T-helper 2 cell (primary cell): Measurements from ENCODE around the gene BACH1.
"Not testable (repeated sequence)": the region's sequence is repeated elsewhere in the genome, so short reads cannot be mapped to it uniquely, and the experiment has no call there.

ENCODE experiments used
- DNase-seq, 5 experiments: peaks; one replicate each; pipeline versions ENCODE4 v3.0.0 to v3.0.0-alpha.2; 2012 to 2022

BACH1 gene

DNA sequence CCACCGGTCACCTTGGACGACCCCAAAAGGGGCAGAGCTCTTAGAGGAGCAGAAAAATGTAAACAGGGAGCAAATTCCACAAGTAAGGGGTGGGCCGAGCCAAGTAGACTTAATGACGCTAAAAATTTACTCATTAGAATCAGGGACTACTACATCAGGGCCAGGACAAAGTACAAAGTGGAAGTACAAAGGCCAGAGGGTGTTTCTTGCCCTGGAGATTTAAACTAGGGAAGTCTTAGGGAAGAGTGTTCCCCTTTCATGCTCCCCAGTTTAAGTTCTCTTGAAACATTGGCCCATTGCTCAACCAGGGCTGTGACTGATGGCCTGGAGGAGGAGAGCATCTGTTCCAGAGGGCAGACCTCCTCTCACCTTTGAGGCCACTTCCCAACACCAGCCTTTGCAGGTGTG, 48.6 kb downstream of the BACH1 start:
- DNase-seq, result no peak

GRCh38 chr21:29349702-29350101, 51.0 kb downstream of the BACH1 start:
- no peak for DNase-seq

DNA sequence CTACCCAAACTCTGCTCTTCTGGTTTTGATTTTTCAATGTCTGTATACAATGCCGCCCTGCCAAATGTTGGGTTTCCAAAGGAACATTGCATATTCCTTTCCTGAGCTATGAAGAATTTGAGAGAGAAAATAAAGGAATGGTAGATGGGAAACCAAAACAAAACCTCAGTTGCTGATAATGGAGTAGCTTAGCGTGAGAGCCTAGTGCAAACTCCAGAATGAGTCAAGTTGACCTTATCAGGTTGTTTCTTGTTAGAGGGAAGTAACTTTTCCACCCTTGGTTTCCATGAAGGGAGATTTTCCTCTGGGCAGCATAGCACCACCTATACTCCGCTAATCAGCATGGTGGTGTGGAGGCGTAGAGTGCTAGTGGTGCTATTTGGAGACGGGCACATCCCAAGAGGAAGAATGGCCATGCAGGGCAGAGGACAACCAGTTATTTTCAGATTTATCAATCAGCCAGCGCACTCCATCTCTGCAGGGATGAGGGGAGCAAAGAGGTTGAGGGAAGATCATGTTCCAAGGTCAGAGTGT, 51.6 kb downstream of the BACH1 start:
- DNase-seq, result no peak

GRCh38 chr21:29351691-29352090, 53.0 kb downstream of the BACH1 start:
- DNase-seq, result no peak

- not testable (repeated sequence) for DNase-seq
These were observed 56.5 kb downstream of the BACH1 start for GRCh38 chr21:29355043-29355710.

DNA sequence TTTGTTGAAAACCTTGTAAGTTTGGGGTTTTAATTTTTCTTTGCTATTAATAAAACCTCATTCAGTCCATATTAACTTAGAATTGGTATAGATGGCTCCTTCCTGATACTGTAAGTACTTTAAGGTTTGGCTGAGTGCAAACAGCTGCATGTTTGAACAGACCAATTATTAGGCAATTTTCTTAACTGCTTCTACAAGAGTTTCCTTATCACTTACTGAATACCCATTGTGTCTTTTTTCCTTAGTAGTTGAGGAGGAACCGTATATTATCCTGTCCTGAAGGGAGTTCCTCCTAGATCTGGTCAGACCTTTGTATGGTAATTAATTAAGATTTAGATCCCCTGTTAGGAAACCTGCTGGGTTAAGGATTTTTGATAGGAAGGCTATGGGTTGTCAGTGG, 57.6 kb downstream of the BACH1 start:
- DNase-seq, result not testable (repeated sequence)

DNA sequence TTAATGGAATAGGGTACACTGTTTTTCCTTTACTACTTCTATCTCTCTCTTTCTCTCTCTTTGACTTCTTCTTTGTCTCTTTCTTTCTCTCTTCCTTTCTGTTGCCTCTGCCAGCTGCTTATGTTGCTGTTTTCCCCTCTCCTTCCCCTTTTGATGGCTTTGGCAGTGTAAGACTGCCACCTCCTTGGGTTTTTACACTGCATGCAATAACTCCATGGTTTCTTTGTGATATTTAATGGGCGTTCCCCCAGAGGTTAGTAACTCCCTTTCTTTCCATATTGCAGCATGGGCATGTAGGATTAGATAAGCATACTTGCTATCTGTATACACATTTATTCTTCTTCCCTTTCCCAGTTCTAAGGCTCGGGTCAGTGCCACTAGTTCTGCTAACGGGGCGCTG, 58.1 kb downstream of the BACH1 start:
- not testable (repeated sequence) for DNase-seq

- DNase-seq, result no peak
These were observed 61.0 kb downstream of the BACH1 start for GRCh38 chr21:29359718-29360117.

DNA sequence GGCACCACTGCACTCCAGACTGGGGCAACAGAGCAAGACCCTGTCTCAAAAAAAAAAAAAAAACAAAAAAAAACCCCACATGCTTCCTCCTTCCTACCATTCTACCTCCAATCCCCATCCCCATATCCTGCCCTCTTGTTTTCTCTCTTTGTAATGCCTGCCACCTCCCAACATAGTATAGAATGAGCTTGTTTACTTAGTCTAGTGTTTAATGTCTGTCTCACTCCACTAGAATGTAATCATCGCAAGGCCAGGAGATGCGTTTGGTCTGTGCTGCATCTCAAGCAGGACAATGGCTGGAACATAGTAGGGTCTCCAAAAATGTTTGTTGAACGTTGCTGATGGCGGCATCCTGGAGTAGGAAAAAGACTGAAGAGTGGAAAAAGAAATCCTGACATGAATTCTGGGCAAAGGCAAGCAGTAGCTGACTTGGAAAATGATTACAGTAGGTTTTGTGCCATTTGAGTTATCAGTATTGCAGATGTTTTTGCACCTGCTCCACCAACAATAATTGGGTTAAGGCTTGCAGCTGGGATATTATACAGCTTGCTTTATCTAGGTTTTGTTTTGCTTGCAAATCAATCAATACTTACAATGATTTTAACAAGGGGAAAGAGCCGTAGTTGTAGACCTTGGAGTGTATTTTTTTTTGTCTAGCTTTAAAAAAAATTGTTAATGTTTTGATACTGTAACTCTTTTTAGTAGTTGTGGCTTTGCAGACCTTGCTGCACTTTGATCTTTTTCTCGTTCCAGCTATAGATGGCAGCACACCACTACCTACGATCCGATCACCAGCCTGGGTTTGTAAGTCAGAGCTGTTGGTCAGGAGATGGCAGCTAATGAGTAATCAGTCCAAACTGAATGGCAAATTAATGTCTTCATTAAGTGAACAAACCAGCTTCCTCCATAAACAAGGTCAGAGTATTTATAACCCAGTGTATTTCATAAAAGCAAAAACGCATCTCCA, 62.4 kb downstream of the BACH1 start:
- peak in 1 of 5 experiments; percentile 24 for DNase-seq

DNA sequence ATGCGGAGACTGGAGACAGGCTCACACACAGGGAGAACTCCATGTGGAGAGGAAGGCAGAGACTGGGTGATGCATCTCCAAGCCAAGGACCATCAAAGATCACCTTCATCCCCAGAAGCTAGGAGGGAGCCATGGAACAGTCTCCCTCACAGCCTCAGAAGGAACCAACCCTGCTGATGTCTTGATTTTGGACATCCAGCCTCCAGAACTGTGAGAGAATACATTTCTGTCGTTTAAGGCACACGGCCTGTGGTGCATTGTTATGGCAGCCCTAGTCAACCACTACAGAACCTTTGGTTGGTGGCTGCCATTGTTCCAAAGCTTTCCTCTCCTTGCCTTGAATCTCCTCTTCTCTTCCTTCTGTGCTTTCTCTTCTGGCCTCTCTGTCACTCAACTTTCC, 64.0 kb downstream of the BACH1 start:
- no peak for DNase-seq

DNA sequence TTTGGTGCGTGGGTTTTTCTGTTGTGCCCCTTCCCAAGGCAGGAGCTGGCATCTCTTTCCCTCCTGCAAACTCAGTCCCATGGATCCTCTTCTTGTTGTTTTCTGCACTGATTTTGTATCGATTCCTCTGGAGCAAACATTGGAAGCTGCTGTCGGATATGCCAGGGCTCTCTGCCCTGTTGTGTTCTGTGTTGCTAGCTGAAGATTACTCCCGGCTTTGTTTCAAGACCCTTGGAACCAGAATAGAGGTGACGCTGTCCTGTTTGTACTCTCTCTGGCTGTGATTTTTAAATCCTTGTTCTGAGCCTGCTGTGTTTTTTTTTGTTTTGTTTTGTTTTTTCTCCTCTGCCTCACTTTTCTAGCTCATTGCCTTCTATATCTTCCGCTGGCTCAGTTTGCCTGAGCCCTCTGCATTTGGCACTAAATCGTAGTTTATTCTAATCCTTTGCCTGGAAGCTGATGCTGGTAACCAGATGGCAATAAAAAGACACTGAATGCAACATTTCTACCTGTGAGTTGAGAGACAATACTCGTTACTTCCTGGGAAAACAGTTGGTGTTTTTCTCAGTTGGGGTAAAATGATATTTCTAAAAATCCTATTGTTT, 67.0 kb downstream of the BACH1 start:
- DNase-seq, result no peak

GRCh38 chr21:29366532-29366931, 67.8 kb downstream of the BACH1 start:
- DNase-seq, result no peak

- no peak for DNase-seq
These were observed 68.6 kb downstream of the BACH1 start for GRCh38 chr21:29367335-29367734.

- DNase-seq, result no peak
These were observed 70.2 kb downstream of the BACH1 start for GRCh38 chr21:29368906-29369305.

DNA sequence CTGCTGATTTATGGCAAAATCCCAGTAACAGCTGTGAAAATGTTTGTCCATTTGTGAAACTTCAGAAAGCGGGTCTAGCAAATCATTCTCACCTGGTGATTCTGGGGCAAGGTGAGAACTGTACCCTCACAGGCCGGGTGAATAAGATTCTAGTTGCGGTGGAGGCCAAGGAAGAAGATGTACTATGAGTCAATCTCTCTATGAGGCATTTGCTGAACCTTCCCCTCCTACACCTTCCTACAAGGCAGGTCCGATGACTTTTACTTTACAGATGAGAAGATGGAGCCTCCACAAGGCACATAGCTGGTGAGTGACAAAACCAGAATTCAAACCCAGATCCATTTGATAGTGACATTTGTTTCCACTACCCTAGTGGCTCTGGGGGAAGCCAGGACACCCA, 72.7 kb downstream of the BACH1 start:
- DNase-seq, result no peak

DNA sequence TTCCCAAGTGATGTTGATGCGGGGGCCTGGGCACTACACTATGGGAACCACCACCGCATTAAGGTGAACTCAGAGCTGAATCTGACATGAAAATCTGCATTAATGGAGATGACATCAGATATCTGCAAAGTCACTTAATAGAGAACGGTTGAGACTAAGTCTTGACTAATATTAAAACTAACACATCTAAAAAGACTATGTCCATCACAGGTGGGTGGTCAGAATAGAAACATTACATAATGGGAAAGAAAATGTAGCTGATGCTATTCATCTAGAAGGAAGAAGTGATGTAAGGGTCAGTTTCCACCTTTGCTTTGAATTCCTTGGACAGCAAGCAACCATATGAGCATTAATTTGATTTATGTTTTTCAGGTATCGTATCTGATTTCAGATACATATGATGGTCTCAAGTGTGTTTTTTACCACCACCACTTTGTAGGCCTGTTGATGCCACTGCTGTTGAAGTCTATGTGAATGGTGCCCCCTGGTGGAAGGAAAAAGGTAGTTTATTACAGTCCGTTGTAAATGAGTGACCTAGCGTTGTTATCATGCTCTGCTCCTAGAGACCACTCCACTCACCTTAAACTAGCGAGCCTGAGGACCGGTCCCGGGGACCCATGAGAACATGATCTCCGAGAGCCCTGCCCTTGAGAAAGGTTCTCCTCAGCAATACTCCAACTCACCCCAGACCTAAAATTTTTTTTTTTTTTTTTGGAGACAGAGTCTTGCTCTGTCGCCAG, 73.5 kb downstream of the BACH1 start:
- peak in 3 of 5 experiments; percentile 20 to 76 (median 43) for DNase-seq

DNA sequence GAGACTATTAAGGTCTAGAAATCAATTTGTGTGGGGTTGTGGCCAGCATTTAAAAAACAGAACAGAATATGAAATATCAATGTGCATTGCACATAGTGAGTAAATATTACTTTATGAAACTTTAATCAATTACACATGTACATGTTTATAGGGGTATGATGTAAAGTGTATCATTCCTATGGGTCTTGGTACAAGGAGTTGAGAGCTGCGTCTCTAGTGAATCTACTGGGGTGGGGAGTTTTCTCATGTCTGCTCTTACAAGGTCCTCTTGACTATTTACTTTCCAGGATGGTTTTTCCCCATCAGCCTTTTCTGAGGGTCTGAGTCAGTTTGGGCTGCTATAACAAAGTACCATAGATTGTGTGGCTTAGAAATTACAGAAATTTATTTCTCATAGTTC, 75.8 kb downstream of the BACH1 start:
- no peak for DNase-seq

- DNase-seq, result peak in 4 of 5 experiments; percentile 5 to 69 (median 26)
These were observed 77.8 kb downstream of the BACH1 start for GRCh38 chr21:29376556-29376955.

GRCh38 chr21:29377266-29377665, 78.5 kb downstream of the BACH1 start:
- no peak for DNase-seq

GRCh38 chr21:29378832-29379231, 80.1 kb downstream of the BACH1 start:
- no peak for DNase-seq

- no peak for DNase-seq
These were observed 80.9 kb downstream of the BACH1 start for GRCh38 chr21:29379517-29380054.

GRCh38 chr21:29382030-29382654, 83.4 kb downstream of the BACH1 start:
- DNase-seq, result no peak
